ENCODE data around the gene DPP10.

Gene DPP10

DNA sequence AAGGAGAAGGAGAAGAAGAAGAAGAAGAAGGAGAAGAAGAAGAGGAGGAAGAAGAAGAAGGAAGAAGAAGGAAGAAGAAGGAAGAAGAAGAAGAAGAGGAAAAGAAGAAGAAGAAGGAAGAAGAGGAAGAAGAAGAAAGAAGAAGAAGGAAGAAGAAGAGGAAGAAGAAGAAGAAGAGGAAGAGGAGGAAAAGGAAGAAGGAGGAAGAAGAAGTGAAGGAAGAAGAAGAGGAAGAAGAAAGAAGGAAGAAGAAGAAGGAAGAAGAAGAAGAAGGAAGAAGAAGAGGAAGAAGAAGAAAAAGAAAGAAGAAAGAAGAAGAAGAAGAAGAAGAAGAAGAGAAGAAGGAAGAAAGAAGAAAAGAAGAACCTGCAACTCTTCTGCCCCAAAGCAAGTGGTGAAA lies 942.0 kb downstream of the DPP10 start:
- TF ChIP-seq, protein P1, sequence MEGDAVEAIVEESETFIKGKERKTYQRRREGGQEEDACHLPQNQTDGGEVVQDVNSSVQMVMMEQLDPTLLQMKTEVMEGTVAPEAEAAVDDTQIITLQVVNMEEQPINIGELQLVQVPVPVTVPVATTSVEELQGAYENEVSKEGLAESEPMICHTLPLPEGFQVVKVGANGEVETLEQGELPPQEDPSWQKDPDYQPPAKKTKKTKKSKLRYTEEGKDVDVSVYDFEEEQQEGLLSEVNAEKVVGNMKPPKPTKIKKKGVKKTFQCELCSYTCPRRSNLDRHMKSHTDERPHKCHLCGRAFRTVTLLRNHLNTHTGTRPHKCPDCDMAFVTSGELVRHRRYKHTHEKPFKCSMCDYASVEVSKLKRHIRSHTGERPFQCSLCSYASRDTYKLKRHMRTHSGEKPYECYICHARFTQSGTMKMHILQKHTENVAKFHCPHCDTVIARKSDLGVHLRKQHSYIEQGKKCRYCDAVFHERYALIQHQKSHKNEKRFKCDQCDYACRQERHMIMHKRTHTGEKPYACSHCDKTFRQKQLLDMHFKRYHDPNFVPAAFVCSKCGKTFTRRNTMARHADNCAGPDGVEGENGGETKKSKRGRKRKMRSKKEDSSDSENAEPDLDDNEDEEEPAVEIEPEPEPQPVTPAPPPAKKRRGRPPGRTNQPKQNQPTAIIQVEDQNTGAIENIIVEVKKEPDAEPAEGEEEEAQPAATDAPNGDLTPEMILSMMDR (IDR thresholded peaks at IDR 0.05; ENCODE audit: insufficient read depth, low read depth, low read length, missing control alignments), result no peak
- DNase-seq (ENCODE audit: low read depth), result no peak

DNA sequence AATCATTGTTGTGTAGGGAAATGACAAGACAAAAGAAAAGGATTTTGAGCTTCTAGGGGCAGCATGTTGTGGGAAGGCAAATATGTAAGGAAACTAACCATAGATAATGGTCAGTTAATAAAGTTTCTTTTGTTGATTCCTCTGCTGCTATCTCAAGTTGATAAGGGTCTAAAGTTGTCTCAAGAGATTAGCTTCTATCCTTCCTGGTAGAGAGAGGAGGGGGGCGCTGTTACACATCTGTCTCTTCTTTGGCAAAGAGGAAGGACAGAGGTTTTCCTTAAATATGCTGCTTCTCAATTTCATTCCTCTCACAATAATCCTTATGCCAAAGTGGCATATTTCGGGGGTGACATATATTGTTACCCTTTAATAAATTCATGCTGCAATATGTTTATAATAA lies 944.0 kb downstream of the DPP10 start:
- H3K4me3 ChIP-seq (ENCODE audit: low read length), result no peak overlapping the region
- TF ChIP-seq, protein P1 (IDR thresholded peaks at IDR 0.05; ENCODE audit: insufficient read depth, low read depth, low read length, missing control alignments), result no peak
- no peak for DNase-seq (ENCODE audit: low read depth)

More for the DNA sequence above, 942.0 kb downstream of the DPP10 start:
- H3K4me3 ChIP-seq (ENCODE audit: low read length), result no peak overlapping the region

DNA sequence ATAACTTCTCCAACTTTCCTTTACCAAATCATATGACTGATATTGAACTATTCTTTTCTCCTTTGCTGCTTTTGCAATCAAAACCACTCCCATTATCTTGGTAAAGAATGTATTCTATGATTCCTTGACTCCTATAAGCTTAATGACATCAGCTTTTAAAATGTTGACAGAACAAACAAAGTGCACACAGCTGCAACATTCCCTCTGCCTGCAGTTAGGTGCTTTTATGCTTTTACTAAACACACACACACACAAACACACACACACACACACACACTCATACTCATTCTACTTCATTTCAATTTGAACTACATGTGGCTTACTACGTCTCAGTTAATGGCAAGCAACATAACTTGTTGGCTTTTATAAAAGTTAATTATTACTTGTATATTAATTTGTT lies 946.6 kb downstream of the DPP10 start:
- H3K4me3 ChIP-seq (ENCODE audit: low read length), result no peak overlapping the region
- TF ChIP-seq, protein P1 (IDR thresholded peaks at IDR 0.05; ENCODE audit: insufficient read depth, low read depth, low read length, missing control alignments), result no peak
- no peak for DNase-seq (ENCODE audit: low read depth)

DNA sequence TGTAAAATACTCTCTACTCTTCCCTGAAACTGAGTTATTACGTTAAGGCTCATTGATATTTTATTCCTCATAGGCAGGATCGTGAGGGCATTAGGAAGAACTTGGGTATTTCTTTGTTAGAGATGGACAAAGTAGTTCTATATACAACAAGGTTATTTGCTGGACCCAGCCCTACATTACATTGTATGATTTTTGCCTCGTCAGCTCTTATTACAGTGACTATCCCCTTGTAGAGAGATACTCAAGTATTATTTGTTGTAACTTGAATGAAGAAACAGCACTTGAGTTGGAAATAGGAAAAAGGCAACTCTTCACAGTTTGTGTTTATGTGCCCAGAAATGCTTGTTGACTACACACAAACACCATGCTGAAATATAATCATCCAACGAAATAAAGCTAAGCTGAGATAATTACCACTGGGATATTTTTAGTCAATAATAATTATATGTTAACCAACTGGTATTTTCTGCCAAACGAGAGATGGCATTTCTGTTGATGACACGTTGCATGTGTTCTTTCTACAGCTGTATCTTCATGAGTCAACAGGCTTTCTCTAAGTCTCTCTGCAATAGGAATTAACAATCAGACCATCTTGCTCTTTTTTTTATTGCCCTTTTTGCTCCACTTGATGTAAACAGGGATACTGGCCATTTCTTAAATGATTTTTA lies 947.6 kb downstream of the DPP10 start:
- no peak overlapping the region for H3K4me3 ChIP-seq (ENCODE audit: low read length)
- DNase-seq (ENCODE audit: low read depth), result no peak
- TF ChIP-seq, protein P1 (IDR thresholded peaks at IDR 0.05; ENCODE audit: insufficient read depth, low read depth, low read length, missing control alignments), result no peak

DNA sequence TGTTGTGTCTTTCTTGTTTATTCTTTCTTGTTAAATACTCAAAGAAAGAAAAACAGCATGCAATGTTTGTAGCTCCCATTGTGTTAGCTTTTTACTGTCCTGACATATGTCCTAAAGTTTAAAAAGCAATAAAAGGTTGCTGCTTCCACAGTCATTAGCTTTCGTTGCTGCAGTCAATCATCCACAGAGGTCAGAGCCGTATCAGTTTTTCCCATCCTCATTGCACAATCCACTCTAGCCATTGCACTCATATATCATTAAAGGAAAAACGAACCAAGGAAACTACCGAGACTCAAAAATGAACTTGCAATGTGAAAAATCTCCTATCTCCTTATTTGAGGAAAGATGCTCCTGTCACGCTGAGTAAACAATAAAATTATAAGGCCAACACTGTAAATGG lies 954.1 kb downstream of the DPP10 start:
- no peak for DNase-seq (ENCODE audit: low read depth)
- H3K4me3 ChIP-seq (ENCODE audit: low read length), result no peak overlapping the region
- TF ChIP-seq, protein P1 (IDR thresholded peaks at IDR 0.05; ENCODE audit: insufficient read depth, low read depth, low read length, missing control alignments), result no peak

DNA sequence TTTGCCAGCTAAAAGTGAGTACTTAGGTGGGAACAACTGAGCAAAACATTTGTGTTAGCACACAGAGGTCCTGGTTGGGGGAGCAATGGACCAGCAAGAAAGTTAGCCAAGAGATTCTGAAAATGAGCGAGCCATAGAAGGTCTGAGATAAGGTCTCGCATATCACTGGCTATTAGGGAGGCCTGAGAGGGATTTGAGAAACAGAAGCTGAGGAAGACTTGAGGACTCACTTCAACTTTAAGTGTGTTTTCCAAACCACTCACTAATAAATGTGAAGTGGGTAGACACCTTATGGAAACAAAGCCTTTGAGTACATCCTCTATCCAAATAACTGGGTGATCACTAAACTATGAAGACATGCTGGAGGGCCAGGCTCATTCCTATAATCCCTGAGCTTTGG lies 958.5 kb downstream of the DPP10 start:
- no peak overlapping the region for H3K4me3 ChIP-seq (ENCODE audit: low read length)
- no peak for DNase-seq (ENCODE audit: low read depth)
- TF ChIP-seq, protein P1 (IDR thresholded peaks at IDR 0.05; ENCODE audit: insufficient read depth, low read depth, low read length, missing control alignments), result no peak

DNA sequence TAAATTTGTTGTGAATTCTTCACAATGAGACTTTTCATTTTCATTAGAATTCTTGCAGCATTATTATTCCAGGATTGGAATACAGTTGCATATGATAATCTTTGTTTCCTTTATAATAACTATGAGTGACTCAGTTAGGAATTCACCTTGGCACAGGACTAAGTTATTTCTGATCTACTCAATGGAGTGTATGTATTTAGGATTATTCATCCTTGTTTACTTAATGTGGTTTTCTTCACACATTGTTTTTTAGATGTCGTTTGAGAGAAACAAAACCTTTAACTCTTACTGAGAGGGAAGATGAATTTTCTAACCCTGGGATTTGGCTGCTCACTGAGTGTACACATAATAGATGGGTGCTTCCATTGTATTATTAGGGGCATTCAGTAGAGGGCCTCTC lies 970.1 kb downstream of the DPP10 start:
- TF ChIP-seq, protein P1 (IDR thresholded peaks at IDR 0.05; ENCODE audit: insufficient read depth, low read depth, low read length, missing control alignments), result no peak
- H3K4me3 ChIP-seq (ENCODE audit: low read length), result no peak overlapping the region
- DNase-seq (ENCODE audit: low read depth), result peak; percentile 9

Measured in epithelial cell of esophagus (primary cell).